Natural killer cell (primary cell): ENCODE results near the gene KCNH4. TPM values are rescaled to one million over a fixed set of nuclear protein-coding genes. Genes with fewer than 3 reads are reported as not detected.

Experiments
- ATAC-seq, 3 donors: fragments of 150-1000 bp in 2 of 3; fragments of 200-7000 bp in 1 of 3; cut with Tn5 transposase; 1 replicate in 1 of 3; 2 replicates in 2 of 3; pipeline ENCODE4 v1.10.0; 2021; ENCODE audit warnings: mild to moderate bottlenecking in 2 of 3, moderate library complexity in 2 of 3
- DNase-seq, 2 donors: peaks; one replicate each; pipeline versions ENCODE4 v3.0.0 to v3.0.0-alpha.2; 2013 to 2021; ENCODE audit warnings: mixed read lengths in 1 of 2
- H3K27ac ChIP-seq: one replicate; pipeline ENCODE4 v1.5.1; 2013; ENCODE audit warnings: mild to moderate bottlenecking, low read length
- H3K27me3 ChIP-seq: one replicate; pipeline ENCODE4 v1.6.1; 2013; ENCODE audit warnings: low read length; ENCODE audit not compliant: control insufficient read depth, insufficient read depth
- H3K36me3 ChIP-seq: one replicate; pipeline ENCODE4 v1.6.1; 2013; ENCODE audit warnings: low read length; ENCODE audit not compliant: control insufficient read depth, insufficient read depth
- H3K4me1 ChIP-seq: one replicate; pipeline ENCODE4 v1.6.1; 2013; ENCODE audit warnings: low read length; ENCODE audit not compliant: control insufficient read depth, insufficient read depth
- H3K4me3 ChIP-seq: one replicate; pipeline ENCODE4 v1.5.1; 2013; ENCODE audit warnings: low read length
- H3K9me3 ChIP-seq: one replicate; pipeline ENCODE4 v1.6.1; 2013; ENCODE audit warnings: low read length; ENCODE audit not compliant: control insufficient read depth, insufficient read depth
- H3K27ac Mint-ChIP-seq, 2 donors: one replicate each; pipeline ENCODE4 v1.8.0; 2022; ENCODE audit warnings: mild to moderate bottlenecking in 2 of 2, mixed read lengths in 2 of 2, moderate library complexity in 1 of 2
- H3K27me3 Mint-ChIP-seq, 2 donors: one replicate each; pipeline ENCODE4 v1.8.0; 2022; ENCODE audit warnings: low read depth in 2 of 2, mixed read lengths in 2 of 2
- H3K36me3 Mint-ChIP-seq: one replicate; pipeline ENCODE4 v1.8.0; 2022; ENCODE audit warnings: mixed read lengths
- H3K4me1 Mint-ChIP-seq, 2 donors: one replicate each; pipeline ENCODE4 v1.8.0; 2022; ENCODE audit warnings: mixed read lengths in 2 of 2
- H3K4me3 Mint-ChIP-seq: one replicate; pipeline ENCODE4 v1.8.0; 2022; ENCODE audit warnings: mild to moderate bottlenecking, moderate library complexity, mixed read lengths
- H3K9me3 Mint-ChIP-seq, 2 donors: one replicate each; pipeline ENCODE4 v1.8.0; 2022; ENCODE audit warnings: mixed read lengths in 2 of 2
- CTCF ChIP-seq: fragments of 200-600 bp; IDR thresholded peaks from one replicate; pipeline ENCODE4 v1.8.0; 2022; ENCODE audit warnings: antibody characterized with exemption
- WGBS: methylation state at CpG from one replicate; pipeline ENCODE4 v1.1.7; 2013; ENCODE audit warnings: missing lambda C conversion rate; ENCODE audit not compliant: insufficient coverage; 5-methylcytosine and 5-hydroxymethylcytosine counted together
- intact Hi-C: fragments of 100-400 bp; cut with micrococcal nuclease; formaldehyde crosslinking; loops from one replicate; pipeline ENCODE4 v1.14.2; 2022
- total RNA-seq, 4 donors: library from RNA; stranded (reverse); fragments of 120-200 nt in 1 of 4; gene quantifications; one replicate each; pipeline versions ENCODE4 v1.2.3 to v1.2.4, GENCODE V29; 2013 to 2022

KCNH4 gene
- total RNA-seq, 3 donors from 2014 or later (not counting 1 experiment from before 2014, with no cell fraction given) = 0.12 to 0.27 (median 0.20) TPM

- Histone ChIP-seq H3K4me1 (peaks cover 36% of the 10 kb centered on the region), H3K27ac (no peak overlapping the region), H3K36me3 (peaks cover 21% of the 10 kb centered on the region), H3K9me3 (no peaks in the 10 kb centered on the region), H3K27me3 (no peaks in the 10 kb centered on the region), H3K4me3 (no peak overlapping the region)
- H3K27me3 Mint-ChIP-seq = no peaks in the 10 kb centered on the region
- no peak overlapping the region for H3K27ac Mint-ChIP-seq
- WGBS = 86% methylated on average over 2 of the region's 3 CpGs
- H3K4me3 Mint-ChIP-seq = no peak overlapping the region
- peaks cover 44 to 67% of the 10 kb centered on the region in 2 donors for H3K4me1 Mint-ChIP-seq
- no peak for DNase-seq
- no peak for TF ChIP-seq CTCF
- no peak for ATAC-seq
- no peaks in the 10 kb centered on the region for H3K36me3 Mint-ChIP-seq
- intact Hi-C loops = no loop called here
- H3K9me3 Mint-ChIP-seq = no peaks in the 10 kb centered on the region
These were observed 44.3 kb downstream of the KCNH4 start for GRCh38 chr17:42136654-42137051.

GRCh38 chr17:42135664-42136653, 45.0 kb downstream of the KCNH4 start:
- no peak for DNase-seq
- Mint-ChIP-seq H3K9me3 (no peaks in the 10 kb centered on the region), H3K27ac (peak overlapping the region; percentile 7 to 27), H3K4me1 (peaks cover 44 to 67% of the 10 kb centered on the region in 2 donors), H3K36me3 (no peaks in the 10 kb centered on the region), H3K4me3 (no peak overlapping the region), H3K27me3 (no peaks in the 10 kb centered on the region)
- intact Hi-C loops = no loop called here
- ATAC-seq = no peak
- Histone ChIP-seq H3K9me3 (no peaks in the 10 kb centered on the region), H3K27me3 (no peaks in the 10 kb centered on the region), H3K4me3 (no peak overlapping the region), H3K36me3 (peaks cover 14% of the 10 kb centered on the region), H3K4me1 (peaks cover 38% of the 10 kb centered on the region), H3K27ac (peak overlapping the region; percentile 8)
- WGBS = 72% methylated on average over 14 of the region's 15 CpGs
- TF ChIP-seq CTCF = no peak

GRCh38 chr17:42135151-42135550, 45.8 kb downstream of the KCNH4 start:
- 98% methylated on average over 6 of the region's 6 CpGs for WGBS
- Mint-ChIP-seq H3K9me3 (no peaks in the 10 kb centered on the region), H3K4me3 (no peak overlapping the region), H3K27ac (no peak overlapping the region), H3K4me1 (peaks cover 48 to 70% of the 10 kb centered on the region in 2 donors), H3K27me3 (no peaks in the 10 kb centered on the region), H3K36me3 (no peaks in the 10 kb centered on the region)
- Histone ChIP-seq H3K4me1 (peaks cover 41% of the 10 kb centered on the region), H3K9me3 (no peaks in the 10 kb centered on the region), H3K27ac (no peak overlapping the region), H3K27me3 (no peaks in the 10 kb centered on the region), H3K4me3 (no peak overlapping the region), H3K36me3 (peaks cover 21% of the 10 kb centered on the region)
- intact Hi-C loops = no loop called here
- no peak for TF ChIP-seq CTCF
- DNase-seq (no peak), ATAC-seq (no peak)
